Sciatic nerve (tissue), 2 donors: ENCODE measurements around the gene PLXNC1. TPM values are rescaled to one million over a fixed set of nuclear protein-coding genes. Genes with fewer than 3 reads are reported as not detected.
A peak's percentile ranks its signal among the peaks of the same experiment; 100 is the strongest.

ENCODE experiments used
- ATAC-seq: fragments of 200-7000 bp; cut with Tn5 transposase; one replicate; pipeline ENCODE4 v1.9.1; 2020; ENCODE audit warnings: mild to moderate bottlenecking, moderate library complexity
- DNase-seq: peaks from one replicate; pipeline ENCODE4 v3.0.0-alpha.2; 2020; ENCODE audit warnings: low spot score
- intact Hi-C: fragments of 100-400 bp; cut with DNase I; formaldehyde crosslinking; loops from one replicate; pipeline ENCODE4 v1.14.2; 2022
- total RNA-seq: library from RNA; stranded (reverse); fragmentation: NEBNext Ultra II Directional; extraction: Animal tissue kit (Norgen Biotek cat#: 25700); gene quantifications from one replicate; pipeline ENCODE4 v1.2.1, GENCODE V29; 2021
- donor health status: DM: no; HTN: no; CAD: no.
- donor health status: DM: no; HTN: no; CAD: no.

The PLXNC1 gene
- total RNA-seq, 1 donor from 2014 or later: 22.8 TPM

- ATAC-seq (no peak), DNase-seq (no peak)
- intact Hi-C loops: no loop called here
Measured at GRCh38 chr12:94219622-94220302, 71.4 kb downstream of the PLXNC1 start.

DNA sequence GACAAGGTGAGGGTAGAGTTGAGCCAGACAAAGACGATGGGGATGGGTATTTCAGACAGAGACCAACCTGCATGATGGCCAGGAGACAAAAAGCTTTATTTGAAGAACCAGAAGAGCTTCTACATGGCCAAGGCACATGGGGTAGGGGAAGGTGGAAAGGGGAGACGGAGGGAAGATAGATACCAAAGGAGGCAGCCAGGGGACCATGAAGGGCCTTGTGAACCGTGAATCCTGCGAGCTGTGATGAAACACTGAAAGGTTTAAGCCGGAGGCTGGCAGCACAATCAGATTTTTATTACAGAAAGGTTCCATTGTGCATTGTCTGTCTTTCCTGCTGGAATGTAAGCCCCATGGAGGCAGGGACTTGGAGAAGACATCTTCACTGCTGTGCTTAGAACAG is 72.4 kb downstream of the PLXNC1 start:
- no peak for ATAC-seq
- intact Hi-C loops: no loop called here
- DNase-seq: no peak

DNA sequence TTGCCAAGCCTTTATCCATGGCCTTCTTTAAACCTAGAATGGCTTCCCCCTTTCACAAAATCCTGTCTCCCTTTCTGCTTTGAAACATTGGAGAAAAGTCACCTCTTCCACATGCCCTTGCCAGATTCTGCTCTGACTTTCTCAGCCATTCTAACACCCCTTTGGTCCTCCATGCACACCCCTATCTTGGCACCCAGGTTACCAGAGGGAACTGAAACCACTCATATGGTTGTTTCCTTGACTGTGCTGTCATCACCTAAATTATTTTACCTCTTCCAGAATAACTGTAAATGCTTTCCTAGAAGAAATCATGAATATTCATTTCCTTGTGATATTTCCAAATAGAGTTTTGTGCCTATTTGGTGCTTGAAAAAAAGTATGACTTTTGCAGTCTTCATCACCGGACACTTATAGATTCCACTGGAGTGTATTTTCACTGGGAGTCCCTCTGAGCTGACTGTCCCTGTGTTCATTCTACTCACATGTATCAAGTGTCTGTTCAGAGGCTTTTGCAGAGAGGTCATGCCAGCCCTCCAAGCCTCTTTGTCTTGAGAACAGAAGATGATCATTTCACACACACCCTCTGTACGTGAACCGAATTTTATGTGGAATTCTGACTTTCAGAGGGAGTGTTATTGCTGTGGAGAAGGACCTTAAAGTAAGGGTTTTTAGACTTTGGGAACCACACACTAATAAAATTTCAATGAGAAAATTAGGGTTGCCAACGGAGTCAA is 74.1 kb downstream of the PLXNC1 start:
- DNase-seq (no peak), ATAC-seq (no peak)
- intact Hi-C loops: no loop called here

GRCh38 chr12:94223842-94224241 is 75.5 kb downstream of the PLXNC1 start:
- intact Hi-C loops: no loop called here
- no peak for ATAC-seq
- DNase-seq: no peak

- ATAC-seq: no peak
- no peak for DNase-seq
- intact Hi-C loops: no loop called here
Measured at GRCh38 chr12:94225506-94225905, 77.1 kb downstream of the PLXNC1 start.

DNA sequence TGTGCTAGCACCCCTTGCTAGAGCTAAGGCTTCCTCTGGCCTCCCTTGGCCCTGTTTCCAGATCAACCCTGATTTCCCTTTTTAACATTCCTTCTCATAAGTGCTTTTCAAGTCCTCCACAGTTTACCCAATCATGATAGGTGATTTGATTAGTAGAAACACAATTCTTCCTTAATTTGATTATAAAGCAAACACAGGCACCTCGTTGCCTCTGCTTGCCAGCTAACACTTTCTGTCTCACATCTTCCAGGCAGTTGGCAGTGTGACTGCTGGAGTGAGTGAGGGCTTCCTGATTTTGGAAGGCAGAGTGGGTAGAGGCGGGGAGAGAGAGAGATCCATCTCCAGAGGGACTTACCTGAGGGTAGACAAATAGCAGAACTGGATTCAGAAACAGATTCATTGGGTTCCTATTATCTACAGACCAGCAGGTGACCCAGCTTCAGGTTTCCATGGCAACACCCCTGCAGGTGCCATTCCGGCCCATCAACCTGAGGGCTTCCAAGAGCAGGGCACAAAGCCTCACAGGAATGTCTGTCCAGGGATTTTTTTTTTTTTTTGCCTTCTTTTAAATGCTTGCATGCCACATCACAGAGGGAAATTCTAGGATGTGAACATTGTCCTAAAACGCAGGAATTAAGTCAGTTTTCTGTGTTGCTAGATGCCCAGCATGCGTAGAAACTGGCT is 77.7 kb downstream of the PLXNC1 start:
- ATAC-seq (no peak), DNase-seq (no peak)
- intact Hi-C loops: no loop called here

GRCh38 chr12:94227066-94227465 is 78.7 kb downstream of the PLXNC1 start:
- ATAC-seq: no peak
- intact Hi-C loops: no loop called here
- DNase-seq: no peak

- ATAC-seq: no peak
- no peak for DNase-seq
- intact Hi-C loops: no loop called here
Measured at GRCh38 chr12:94228488-94228907, 80.1 kb downstream of the PLXNC1 start.

DNA sequence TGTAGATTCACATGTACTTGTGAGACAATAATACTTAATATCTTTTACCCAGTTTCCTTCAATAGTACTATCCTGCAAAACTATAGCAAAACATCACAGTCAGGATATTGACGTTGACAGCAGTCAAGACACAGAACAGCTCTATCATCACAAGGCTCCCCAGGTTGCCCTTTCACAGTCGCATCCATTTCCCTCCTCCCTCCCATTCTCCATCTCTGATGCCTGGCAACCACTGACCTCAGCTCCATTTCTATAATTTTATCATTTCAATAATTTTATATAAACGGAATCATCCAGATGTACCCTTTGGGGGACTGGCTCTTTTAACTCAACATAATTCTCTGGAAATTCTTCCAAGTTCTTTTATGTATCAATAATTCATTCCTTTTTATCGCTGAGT is 81.5 kb downstream of the PLXNC1 start:
- intact Hi-C loops: no loop called here
- ATAC-seq (no peak), DNase-seq (no peak)

DNA sequence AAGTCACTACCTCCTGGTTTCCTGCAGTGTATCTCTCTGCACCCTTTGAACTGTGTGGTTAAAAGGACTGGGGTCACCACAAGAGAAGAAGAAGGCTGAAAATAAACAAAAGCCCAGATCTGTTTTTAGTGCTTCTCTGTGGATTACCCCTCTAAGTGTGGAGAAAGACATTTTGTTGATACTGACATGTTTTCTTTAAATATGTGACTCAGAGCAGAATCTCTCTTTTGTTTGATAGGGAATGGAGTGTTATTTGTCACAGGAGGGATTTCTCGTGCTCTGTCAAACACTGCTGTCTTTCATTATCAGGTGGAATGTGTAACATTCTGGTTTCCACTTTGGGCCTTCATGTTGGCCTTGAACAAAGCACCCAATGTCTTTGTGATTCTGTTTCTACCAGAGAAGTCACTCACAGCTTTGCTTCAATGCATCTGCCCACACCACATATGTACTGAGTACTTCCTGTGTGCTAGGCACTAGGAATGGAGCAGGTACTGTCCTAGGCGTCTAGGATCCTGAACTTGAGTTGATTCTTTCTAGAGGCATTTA is 82.1 kb downstream of the PLXNC1 start:
- intact Hi-C loops: no loop called here
- no peak for DNase-seq
- no peak for ATAC-seq

DNA sequence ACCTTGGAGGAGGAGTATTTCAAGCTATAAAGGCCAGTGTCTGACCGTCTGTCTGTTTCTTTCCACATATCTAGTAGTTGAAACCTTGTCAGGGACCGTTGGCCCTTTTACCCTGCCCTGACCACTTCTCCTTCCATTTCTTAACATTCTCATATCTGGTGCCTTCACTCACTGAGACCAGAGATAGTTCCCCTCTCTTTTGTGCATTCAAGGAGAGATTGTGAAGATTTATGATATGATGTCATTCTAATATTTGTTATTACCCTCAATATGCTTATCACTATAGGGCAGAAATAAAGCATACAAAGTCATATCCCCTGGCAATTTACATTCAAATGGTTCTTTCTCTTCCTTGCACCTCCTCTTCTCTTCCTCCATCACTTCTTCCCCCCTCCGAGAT is 83.3 kb downstream of the PLXNC1 start:
- no peak for ATAC-seq
- no peak for DNase-seq
- intact Hi-C loops: no loop called here

GRCh38 chr12:94235848-94236247 is 87.5 kb downstream of the PLXNC1 start:
- intact Hi-C loops: no loop called here
- ATAC-seq (no peak), DNase-seq (no peak)

GRCh38 chr12:94239332-94239993 is 91.1 kb downstream of the PLXNC1 start:
- no peak for ATAC-seq
- intact Hi-C loops: no loop called here
- no peak for DNase-seq

DNA sequence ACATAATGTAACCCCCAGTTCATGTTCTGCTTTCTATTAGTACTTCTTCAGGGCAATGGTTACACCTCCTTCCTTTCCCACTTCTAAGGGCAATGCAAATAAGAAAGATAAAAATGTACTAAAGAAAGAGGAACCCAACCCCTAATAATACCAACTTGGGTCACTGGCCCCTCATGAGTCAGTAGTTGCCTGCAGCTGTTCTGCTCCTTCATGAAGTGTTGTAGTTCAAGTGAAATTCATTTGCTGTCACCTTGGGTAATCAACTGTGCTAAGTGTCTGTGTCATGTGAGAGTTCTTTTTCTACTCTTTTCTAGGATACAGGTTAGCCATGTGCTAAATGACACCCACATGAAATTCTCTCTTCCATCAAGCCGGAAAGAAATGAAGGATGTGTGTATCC is 91.8 kb downstream of the PLXNC1 start:
- DNase-seq (no peak), ATAC-seq (no peak)
- intact Hi-C loops: no loop called here

DNA sequence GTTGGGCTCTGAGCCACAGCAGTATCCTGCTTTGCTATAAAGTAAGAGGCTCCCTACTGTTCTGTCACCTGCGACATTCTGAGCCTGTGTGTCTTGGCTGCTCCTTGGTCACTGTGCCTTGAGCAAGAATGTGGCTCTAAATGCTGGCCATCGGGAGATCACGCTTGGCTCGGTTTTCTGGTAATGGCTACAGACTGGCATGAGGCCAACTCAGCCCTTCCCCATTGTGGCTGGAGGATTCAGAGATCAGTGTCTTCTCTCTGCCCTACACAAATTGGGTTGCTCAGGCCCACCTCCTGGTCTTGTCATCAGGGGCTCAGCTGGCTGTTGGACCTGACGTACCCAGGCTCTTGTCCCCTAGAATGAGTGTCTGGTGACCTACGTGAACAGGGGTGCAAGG is 94.5 kb downstream of the PLXNC1 start:
- peak; percentile 67 for DNase-seq
- no peak for ATAC-seq
- intact Hi-C loops: no loop called here

DNA sequence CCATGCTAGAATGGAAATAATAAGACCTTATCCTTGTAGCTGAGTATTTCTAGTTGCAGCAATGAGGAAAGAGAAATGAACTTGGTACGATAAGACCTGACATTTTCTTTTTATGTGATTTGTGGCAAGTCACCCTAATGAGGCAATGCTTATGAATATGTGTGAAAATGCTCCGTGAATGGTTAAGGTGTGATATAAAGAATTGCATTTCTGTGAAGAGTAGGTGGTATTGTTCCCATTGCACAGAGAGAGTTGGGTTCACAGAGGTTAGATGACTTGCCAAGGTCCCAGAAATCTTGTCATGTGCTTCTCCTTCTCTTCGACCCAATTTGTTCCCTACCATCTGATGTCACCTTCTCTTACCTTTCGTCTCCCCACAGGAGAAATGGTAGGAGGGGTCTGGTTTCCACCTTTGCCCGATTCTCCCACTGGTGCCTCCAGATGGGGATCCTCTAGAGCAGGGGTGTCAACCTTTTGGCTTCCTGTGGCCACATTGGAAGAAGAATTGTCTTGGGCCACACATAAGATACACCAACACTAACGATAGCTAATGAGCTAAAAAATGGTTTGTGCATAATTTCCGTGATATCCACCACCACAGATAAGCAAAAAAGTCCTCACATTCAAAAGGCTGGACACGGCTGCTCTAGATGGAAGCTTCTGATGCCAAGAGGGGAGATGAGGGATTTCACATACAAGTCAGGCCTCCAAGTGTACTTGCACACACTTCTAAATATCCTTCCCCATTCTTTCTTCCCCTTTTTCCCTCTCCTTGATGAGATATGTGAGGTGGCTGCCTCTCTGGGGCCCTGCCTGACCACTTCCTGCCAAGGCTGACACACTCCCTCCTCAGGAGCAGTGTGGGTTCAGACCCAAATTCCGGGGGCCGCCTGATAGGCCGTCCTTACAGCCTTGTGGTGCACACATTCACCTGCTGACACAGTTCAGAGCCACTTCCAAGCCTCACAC is 96.1 kb downstream of the PLXNC1 start:
- intact Hi-C loops: no loop called here
- DNase-seq (no peak), ATAC-seq (peak; percentile 53)

DNA sequence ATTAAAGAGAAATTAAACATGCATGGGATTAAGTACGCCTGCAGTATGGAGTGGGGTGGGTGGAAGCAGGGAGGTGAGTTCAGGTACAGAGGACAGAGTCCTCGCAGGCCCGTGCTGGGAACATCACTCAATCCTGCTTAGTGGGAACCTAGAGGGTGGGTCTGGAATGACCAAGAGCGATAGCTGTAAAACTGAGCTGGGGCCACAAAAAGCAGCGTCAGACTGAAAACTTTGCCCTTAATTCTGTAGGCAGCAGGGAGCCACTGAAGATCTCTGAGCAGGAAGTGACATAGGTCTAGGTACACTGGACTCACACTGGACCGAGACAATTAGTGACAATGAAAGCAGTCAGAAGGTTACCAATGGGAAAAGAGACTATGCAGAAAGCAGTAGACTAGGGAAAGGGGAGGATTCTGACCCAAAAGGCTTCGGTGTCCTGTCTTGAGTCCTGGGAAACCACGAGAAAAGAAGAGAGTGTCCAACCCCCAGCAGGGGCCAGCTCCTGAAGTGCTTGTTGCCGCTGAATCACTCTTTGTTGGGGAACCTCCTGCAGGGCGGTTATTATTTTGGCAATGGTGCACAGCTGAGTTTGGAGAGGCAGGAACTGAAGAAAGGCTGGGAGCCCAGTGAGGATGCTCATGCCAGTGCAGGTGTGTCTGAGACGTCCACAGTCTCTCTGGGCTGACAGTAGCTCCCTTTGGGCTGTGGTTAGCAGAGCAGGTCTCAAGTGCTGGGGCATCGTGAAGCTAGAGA is 97.4 kb downstream of the PLXNC1 start:
- DNase-seq: no peak
- peak; percentile 18 for ATAC-seq
- intact Hi-C loops: no loop called here

DNA sequence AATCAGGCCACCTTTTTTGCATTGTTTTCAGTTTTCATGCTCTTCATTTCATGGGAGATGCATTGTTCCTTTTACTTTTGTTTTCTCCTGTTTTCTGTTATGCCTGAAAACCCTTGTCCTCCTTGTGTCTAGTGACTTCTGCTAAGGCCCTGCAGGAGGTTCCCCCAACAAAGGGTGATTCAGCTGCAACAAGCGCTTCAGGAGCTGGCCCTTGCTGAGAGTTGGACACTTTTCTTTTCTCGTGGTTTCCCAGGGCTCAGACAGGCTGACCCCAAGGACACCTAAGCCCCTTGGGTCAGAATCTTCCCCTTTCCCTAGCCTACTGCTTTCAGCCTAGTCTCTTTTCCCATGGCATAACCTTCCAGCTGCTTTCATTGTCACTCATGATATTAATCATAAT is 98.9 kb downstream of the PLXNC1 start:
- intact Hi-C loops: no loop called here
- ATAC-seq (peak; percentile 55), DNase-seq (no peak)
